HG03520 (cell line): ENCODE measurements around the gene TEX12.

Source experiments
- ATAC-seq: cut with Tn5 transposase; IDR thresholded peaks from one replicate; pipeline ENCODE4 v1.9.1; 2021; ENCODE audit warnings: mild to moderate bottlenecking, moderate library complexity; ENCODE audit not compliant: unreplicated experiment

TEX12 gene

GRCh38 chr11:112210890-112211289 lies 43.7 kb downstream of the TEX12 start:
- no peak for ATAC-seq

GRCh38 chr11:112211536-112211935 lies 44.4 kb downstream of the TEX12 start:
- no peak for ATAC-seq

DNA sequence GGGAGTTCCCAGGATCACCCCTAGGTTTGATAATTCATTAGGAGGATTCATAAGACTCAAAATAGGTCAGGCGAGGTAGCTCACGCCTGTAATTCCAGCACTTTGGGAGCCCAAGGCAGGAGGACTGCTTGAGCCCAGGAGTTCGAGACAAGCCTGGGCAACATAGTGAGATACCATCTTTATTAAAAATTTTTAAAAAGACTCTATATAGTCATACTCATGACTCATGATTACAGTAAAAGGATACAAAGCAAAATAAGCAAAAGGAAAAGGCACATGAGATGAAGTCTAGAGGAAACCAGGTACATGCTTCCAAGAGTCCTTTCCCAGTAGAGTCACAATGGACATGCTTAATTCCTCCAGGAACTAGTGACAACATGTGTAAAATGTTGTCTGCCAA lies 45.1 kb downstream of the TEX12 start:
- no peak for ATAC-seq

GRCh38 chr11:112212710-112213109 lies 45.5 kb downstream of the TEX12 start:
- ATAC-seq = no peak

DNA sequence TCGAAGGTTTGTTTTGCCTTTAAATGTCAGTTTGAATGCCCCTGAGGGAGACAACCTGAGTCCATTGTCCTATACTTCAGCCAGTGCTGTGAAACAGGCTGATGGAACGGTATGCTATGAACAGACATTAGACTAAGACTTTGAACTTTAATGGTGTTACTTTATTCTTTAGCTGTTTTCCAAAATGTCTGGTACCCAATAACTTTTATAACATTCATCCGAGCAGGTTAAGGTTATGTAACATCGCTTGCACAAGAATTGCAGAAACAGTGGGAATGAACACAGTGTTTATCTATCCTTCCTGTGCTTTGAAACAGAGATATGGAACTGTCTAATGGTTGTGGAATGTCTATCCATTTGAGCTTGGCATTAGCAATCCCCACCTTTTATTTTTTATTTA lies 46.6 kb downstream of the TEX12 start:
- ATAC-seq = no peak

GRCh38 chr11:112215621-112216020 lies 48.4 kb downstream of the TEX12 start:
- ATAC-seq = no peak

DNA sequence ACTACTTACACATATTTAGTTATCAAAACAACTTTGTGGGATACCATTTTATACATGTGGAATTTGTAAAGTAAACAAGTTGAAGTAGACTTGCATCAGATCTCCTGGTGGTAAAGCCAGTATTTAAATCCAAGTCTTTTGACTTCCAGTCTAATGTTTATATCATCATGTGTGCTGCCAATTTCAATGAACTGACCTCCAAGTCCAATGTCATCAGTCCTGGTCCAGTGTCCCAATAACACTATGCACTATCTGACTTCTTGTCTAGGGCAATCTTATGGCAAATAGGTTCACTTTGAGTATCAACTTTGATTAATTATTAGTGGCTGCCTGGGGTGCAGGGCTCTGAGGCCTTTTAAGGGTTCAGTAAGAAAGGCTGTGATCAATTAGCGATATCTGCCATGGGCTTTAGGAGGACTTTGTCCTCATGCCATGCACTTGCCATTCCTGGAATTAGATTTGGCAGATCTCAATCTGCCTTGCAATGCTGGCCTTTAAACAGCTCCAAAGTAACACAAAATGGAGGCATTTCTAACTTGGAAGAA lies 49.5 kb downstream of the TEX12 start:
- no peak for ATAC-seq

GRCh38 chr11:112219476-112220232 lies 52.5 kb downstream of the TEX12 start:
- peak; percentile 93 for ATAC-seq

DNA sequence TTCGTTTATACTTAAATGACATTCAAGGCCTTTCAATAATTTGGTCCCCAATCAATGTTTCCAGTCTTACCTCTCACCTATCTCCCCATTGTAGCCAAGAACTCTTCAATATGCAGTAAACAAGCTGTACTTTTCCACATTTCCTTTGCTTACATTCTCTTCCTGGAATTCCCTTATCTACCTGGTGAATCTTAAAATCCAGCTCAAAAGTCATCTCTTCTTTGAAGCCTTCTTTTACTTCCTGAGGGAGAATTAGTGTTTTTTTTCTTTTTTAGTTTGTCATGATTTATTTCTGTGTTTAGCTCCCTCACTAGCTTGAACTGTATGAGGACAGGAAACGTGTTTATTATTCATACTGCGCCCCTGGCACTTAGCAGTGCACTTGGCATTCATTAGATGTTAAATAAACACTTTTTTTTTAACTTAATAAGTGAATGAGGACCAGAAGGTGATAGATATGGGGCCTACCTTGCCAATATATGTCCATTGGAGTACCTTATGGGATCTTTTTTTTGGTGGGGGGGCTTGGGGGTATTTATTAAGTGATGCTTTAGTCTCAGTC lies 54.2 kb downstream of the TEX12 start:
- no peak for ATAC-seq
